Skeletal muscle satellite cell (primary cell): Measurements from ENCODE around the gene PRR20E. TPM values are rescaled to one million over a fixed set of nuclear protein-coding genes. Genes with fewer than 3 reads are reported as not detected.
"Not testable (repeated sequence)": the region's sequence is repeated elsewhere in the genome, so short reads cannot be mapped to it uniquely, and the experiment has no call there.

ENCODE experiments used
- H3K27me3 ChIP-seq: 2 replicates; pipeline ENCODE4 v1.7.0; 2013; ENCODE audit warnings: low read length; ENCODE audit not compliant: control insufficient read depth, insufficient read depth
- H3K36me3 ChIP-seq: 2 replicates; pipeline ENCODE4 v1.7.0; 2013; ENCODE audit warnings: mild to moderate bottlenecking, control low read depth, low read length; ENCODE audit not compliant: insufficient read depth
- H3K4me1 ChIP-seq: 2 replicates; pipeline ENCODE4 v1.7.0; 2013; ENCODE audit warnings: low read length; ENCODE audit not compliant: control insufficient read depth, insufficient read depth
- H3K4me2 ChIP-seq: 2 replicates; pipeline ENCODE4 v1.7.0; 2013; ENCODE audit warnings: mild to moderate bottlenecking, low read length
- H3K4me3 ChIP-seq: 2 replicates; pipeline ENCODE4 v1.7.0; 2013; ENCODE audit warnings: low read length
- H3K9ac ChIP-seq: 2 replicates; pipeline ENCODE4 v1.7.0; 2013; ENCODE audit warnings: mild to moderate bottlenecking, low read depth, low read length, moderate library complexity
- H3K9me3 ChIP-seq: replicated peaks from 2 replicates; pipeline ENCODE4 v1.7.0; 2013; ENCODE audit warnings: mild to moderate bottlenecking, control low read depth, low read length
- total RNA-seq: library from RNA; depleted of rRNA; stranded (reverse); fragments of >200 nt; gene quantifications from 2 replicates; pipeline ENCODE4 v1.2.3, GENCODE V29; 2012; rRNA removed

The PRR20E gene
- not detected in 2 replicates for total RNA-seq

- not testable (repeated sequence) for H3K4me3 ChIP-seq, H3K4me1 ChIP-seq, H3K9me3 ChIP-seq, H3K36me3 ChIP-seq, H3K9ac ChIP-seq, H3K27me3 ChIP-seq, H3K4me2 ChIP-seq
Measured at GRCh38 chr13:57166897-57167296, at the start of gene PRR20E. TSS of gene PRR20E (plus strand) at chr13:57167197. CDS start at chr13:57167584, 387 bp downstream.

DNA sequence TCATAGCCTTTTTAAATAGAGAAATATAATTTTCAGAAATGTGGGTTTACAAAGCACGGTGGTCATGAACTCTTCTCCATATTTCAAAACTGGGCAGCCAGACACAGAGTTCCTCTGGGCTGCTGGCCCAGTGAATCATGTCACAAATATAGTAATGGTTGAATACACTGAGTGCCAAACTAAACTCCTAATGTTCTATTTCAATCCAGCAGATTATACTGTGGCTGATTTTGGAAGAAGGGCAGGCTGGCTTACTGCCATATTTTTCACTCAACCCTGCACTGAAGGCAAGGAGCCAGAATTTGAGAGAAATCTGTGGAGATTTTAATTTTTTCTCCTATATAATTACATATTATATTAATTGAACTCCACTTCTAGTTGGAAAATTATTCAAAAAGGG lies 43.3 kb upstream of the PRR20E start:
- Histone ChIP-seq H3K27me3 (no peaks in the 10 kb centered on the region), H3K36me3 (no peaks in the 10 kb centered on the region), H3K4me1 (no peaks in the 10 kb centered on the region), H3K9ac (no peak overlapping the region), H3K4me3 (no peak overlapping the region), H3K4me2 (no peak overlapping the region), H3K9me3 (no peaks in the 10 kb centered on the region)

- no peak overlapping the region for H3K4me2 ChIP-seq
- no peaks in the 10 kb centered on the region for H3K4me1 ChIP-seq
- H3K9ac ChIP-seq: no peak overlapping the region
- no peaks in the 10 kb centered on the region for H3K9me3 ChIP-seq
- H3K27me3 ChIP-seq: no peaks in the 10 kb centered on the region
- H3K36me3 ChIP-seq: no peaks in the 10 kb centered on the region
- H3K4me3 ChIP-seq: no peak overlapping the region
Measured at GRCh38 chr13:57128909-57129308, 38.1 kb upstream of the PRR20E start.

GRCh38 chr13:57136093-57136492 lies 30.9 kb upstream of the PRR20E start:
- H3K9ac ChIP-seq: no peak overlapping the region
- H3K4me2 ChIP-seq: no peak overlapping the region
- peaks cover 5% of the 10 kb centered on the region for H3K9me3 ChIP-seq
- no peaks in the 10 kb centered on the region for H3K36me3 ChIP-seq
- no peaks in the 10 kb centered on the region for H3K4me1 ChIP-seq
- H3K27me3 ChIP-seq: no peaks in the 10 kb centered on the region
- no peak overlapping the region for H3K4me3 ChIP-seq

GRCh38 chr13:57137585-57137984 lies 29.4 kb upstream of the PRR20E start:
- Histone ChIP-seq H3K4me3 (no peak overlapping the region), H3K27me3 (no peaks in the 10 kb centered on the region), H3K4me1 (no peaks in the 10 kb centered on the region), H3K36me3 (no peaks in the 10 kb centered on the region), H3K9ac (no peak overlapping the region), H3K9me3 (peaks cover 5% of the 10 kb centered on the region), H3K4me2 (no peak overlapping the region)

DNA sequence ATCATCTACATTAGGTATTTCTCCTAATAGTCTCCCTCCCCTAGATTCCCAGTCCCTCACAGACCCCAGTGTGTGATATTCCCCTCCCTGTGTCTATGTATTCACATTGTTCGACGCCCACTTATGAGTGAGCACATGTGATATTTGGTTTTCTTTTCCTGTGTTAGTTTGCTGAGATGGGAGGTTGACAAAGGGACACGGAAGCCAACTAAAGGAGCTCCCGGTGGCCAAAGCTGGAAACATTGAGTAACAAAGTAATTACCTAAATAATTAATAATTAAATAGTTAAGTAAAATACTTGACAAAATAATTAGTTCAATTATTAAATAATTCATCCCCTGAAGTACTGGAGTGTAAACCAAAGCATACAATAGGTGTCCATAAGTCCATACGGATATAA lies 28.0 kb upstream of the PRR20E start:
- H3K4me1 ChIP-seq: no peaks in the 10 kb centered on the region
- no peaks in the 10 kb centered on the region for H3K36me3 ChIP-seq
- no peak overlapping the region for H3K4me2 ChIP-seq
- H3K27me3 ChIP-seq: no peaks in the 10 kb centered on the region
- H3K9me3 ChIP-seq: peaks cover 5% of the 10 kb centered on the region
- no peak overlapping the region for H3K9ac ChIP-seq
- H3K4me3 ChIP-seq: no peak overlapping the region

GRCh38 chr13:57139781-57140180 lies 27.2 kb upstream of the PRR20E start:
- H3K4me3 ChIP-seq, H3K4me2 ChIP-seq, H3K9ac ChIP-seq, H3K36me3 ChIP-seq, H3K4me1 ChIP-seq, H3K9me3 ChIP-seq, H3K27me3 ChIP-seq: not testable (repeated sequence)

DNA sequence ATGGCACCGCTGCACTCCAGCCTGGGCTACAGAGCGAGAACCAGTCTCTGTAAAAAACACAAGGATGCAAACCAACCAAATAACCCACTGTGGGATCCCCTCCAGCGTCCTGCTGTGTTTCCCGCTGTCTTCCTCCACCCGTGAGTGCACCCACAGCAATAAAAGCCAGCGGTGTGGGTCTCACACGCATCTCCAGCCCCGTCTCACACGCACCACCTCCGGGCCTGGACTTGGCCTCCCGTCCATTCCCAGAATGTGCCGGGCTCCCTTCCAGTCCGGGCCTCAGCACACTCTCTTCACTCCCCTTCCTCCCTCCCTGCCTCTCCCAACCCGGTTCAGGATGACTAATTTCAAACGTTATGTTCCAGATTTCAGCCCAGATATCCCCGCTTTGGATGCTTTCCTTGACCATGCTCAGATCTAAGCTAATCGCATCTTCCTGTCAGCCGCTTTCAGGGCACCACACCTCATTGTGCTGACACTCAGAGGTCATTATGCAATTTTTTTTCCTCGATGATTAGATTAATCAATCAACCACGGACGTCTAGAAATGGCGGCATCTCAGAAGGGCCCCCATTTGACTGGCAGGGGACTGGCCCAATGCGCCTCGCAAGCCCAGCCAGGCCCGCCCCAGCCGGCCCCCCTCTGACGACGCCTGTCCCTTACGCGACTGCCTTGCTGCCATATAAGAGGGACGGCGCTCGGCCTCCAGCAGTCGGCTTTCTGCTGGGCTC lies 26.6 kb upstream of the PRR20E start, which contains the start of gene PRR20A:
PRR20A (plus strand) TSS at position 684 of the 734 bp plus-strand sequence. CDS start 387 bp downstream, outside the sequence.
- H3K4me1 ChIP-seq, H3K9me3 ChIP-seq, H3K4me2 ChIP-seq, H3K27me3 ChIP-seq, H3K36me3 ChIP-seq, H3K9ac ChIP-seq, H3K4me3 ChIP-seq: not testable (repeated sequence)

GRCh38 chr13:57147188-57147587 lies 19.8 kb upstream of the PRR20E start, which contains the start of gene PRR20B:
TSS of gene PRR20B (plus strand) at chr13:57147488. CDS start at chr13:57147875, 387 bp downstream.
- H3K4me2 ChIP-seq, H3K36me3 ChIP-seq, H3K4me3 ChIP-seq, H3K9ac ChIP-seq, H3K27me3 ChIP-seq, H3K4me1 ChIP-seq, H3K9me3 ChIP-seq: not testable (repeated sequence)

DNA sequence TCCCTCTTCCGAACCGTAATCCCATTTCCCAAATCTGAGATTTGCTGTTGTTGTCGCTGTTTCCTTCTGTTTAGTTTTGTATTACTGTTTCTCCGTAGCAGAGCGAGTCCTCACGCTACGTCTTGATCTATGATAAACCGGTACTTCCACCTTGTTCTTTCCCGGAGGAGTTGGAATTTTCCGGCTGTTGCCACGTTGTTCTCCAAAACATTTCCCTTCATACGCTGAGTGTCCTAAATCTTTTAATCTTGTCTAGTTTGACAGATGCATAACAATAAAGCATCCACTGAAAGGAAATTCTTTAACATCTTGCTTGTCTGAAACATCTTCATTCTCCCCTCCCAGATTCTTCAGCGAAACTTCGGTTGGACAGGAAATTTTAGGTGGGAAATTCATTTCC lies 18.9 kb upstream of the PRR20E start:
- H3K4me1 ChIP-seq, H3K36me3 ChIP-seq, H3K4me3 ChIP-seq, H3K4me2 ChIP-seq, H3K9me3 ChIP-seq, H3K27me3 ChIP-seq, H3K9ac ChIP-seq: not testable (repeated sequence)

DNA sequence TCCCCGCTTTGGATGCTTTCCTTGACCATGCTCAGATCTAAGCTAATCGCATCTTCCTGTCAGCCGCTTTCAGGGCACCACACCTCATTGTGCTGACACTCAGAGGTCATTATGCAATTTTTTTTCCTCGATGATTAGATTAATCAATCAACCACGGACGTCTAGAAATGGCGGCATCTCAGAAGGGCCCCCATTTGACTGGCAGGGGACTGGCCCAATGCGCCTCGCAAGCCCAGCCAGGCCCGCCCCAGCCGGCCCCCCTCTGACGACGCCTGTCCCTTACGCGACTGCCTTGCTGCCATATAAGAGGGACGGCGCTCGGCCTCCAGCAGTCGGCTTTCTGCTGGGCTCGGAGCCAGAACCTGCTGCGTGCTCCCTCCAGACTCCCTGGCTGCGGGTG lies 13.2 kb upstream of the PRR20E start, which contains the start of gene PRR20C:
PRR20C (plus strand) TSS at position 301 of the 400 bp plus-strand sequence. CDS start 387 bp downstream, outside the sequence.
- not testable (repeated sequence) for H3K9me3 ChIP-seq, H3K9ac ChIP-seq, H3K4me3 ChIP-seq, H3K4me2 ChIP-seq, H3K4me1 ChIP-seq, H3K36me3 ChIP-seq, H3K27me3 ChIP-seq

DNA sequence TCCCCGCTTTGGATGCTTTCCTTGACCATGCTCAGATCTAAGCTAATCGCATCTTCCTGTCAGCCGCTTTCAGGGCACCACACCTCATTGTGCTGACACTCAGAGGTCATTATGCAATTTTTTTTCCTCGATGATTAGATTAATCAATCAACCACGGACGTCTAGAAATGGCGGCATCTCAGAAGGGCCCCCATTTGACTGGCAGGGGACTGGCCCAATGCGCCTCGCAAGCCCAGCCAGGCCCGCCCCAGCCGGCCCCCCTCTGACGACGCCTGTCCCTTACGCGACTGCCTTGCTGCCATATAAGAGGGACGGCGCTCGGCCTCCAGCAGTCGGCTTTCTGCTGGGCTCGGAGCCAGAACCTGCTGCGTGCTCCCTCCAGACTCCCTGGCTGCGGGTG lies 6.7 kb upstream of the PRR20E start, which contains the start of gene PRR20D:
PRR20D (plus strand) TSS at position 301 of the 400 bp plus-strand sequence. CDS start 387 bp downstream, outside the sequence.
- H3K4me3 ChIP-seq: not testable (repeated sequence)

More for the DNA sequence above, 6.7 kb upstream of the PRR20E start, which contains the start of gene PRR20D:
- H3K4me1 ChIP-seq, H3K36me3 ChIP-seq, H3K4me2 ChIP-seq, H3K27me3 ChIP-seq, H3K9me3 ChIP-seq, H3K9ac ChIP-seq: not testable (repeated sequence)
